DOHH2 (cell line): ENCODE results near the gene FAM229A.

ENCODE experiments used
- H3F3A ChIP-seq: fragments of 200-600 bp; sonication (generic), shearing (Covaris generic); 2 replicates; pipeline ENCODE4 v1.6.0; 2016; ENCODE audit warnings: antibody characterized with exemption, mild to moderate bottlenecking; ENCODE audit not compliant: control insufficient read depth, insufficient read depth
- H3K27ac ChIP-seq: fragments of 200-600 bp; sonication (generic); 2 replicates; pipeline ENCODE4 v1.5.1; 2014; ENCODE audit warnings: low read depth, mild to moderate bottlenecking, low read length, moderate library complexity
- H3K27me3 ChIP-seq: fragments of 200-600 bp; sonication (generic); 2 replicates; pipeline ENCODE4 v1.6.1; 2014; ENCODE audit warnings: mild to moderate bottlenecking, low read length, mixed read lengths; ENCODE audit not compliant: control insufficient read depth
- H3K36me3 ChIP-seq: fragments of 200-600 bp; sonication (generic); 2 replicates; pipeline ENCODE4 v1.6.1; 2014; ENCODE audit warnings: mild to moderate bottlenecking, low read length, moderate library complexity, mixed read lengths; ENCODE audit not compliant: control insufficient read depth
- H3K4me1 ChIP-seq: fragments of 200-600 bp; sonication (generic); 2 replicates; pipeline ENCODE4 v1.6.1; 2014; ENCODE audit warnings: mild to moderate bottlenecking, low read length, mixed read lengths; ENCODE audit not compliant: control insufficient read depth
- H3K4me2 ChIP-seq: fragments of 200-600 bp; sonication (generic); 2 replicates; pipeline ENCODE4 v1.6.0; 2014; ENCODE audit warnings: mild to moderate bottlenecking, low read length, moderate library complexity
- H3K4me3 ChIP-seq: fragments of 200-600 bp; sonication (generic); 2 replicates; pipeline ENCODE4 v1.5.1; 2014; ENCODE audit warnings: mild to moderate bottlenecking, low read length, mixed read lengths
- H3K79me2 ChIP-seq: fragments of 200-600 bp; sonication (generic); 2 replicates; pipeline ENCODE4 v1.6.1; 2014; ENCODE audit warnings: mild to moderate bottlenecking, low read length, mixed read lengths; ENCODE audit not compliant: control insufficient read depth
- H3K9me2 ChIP-seq: fragments of 200-600 bp; sonication (generic); replicated peaks from 2 replicates; pipeline ENCODE4 v1.6.1; 2014; ENCODE audit warnings: mild to moderate bottlenecking, low read length, mixed read lengths; ENCODE audit not compliant: control insufficient read depth
- H3K9me3 ChIP-seq: fragments of 200-600 bp; sonication (generic); 2 replicates; pipeline ENCODE4 v1.6.1; 2014; ENCODE audit warnings: antibody characterized with exemption, low read length, mixed read lengths; ENCODE audit not compliant: control insufficient read depth, insufficient read depth
- H4K20me1 ChIP-seq: fragments of 200-600 bp; sonication (generic); 2 replicates; pipeline ENCODE4 v1.6.0; 2014; ENCODE audit warnings: low read depth, mild to moderate bottlenecking, antibody characterized with exemption, low read length, moderate library complexity; ENCODE audit not compliant: control insufficient read depth, insufficient read depth
- CTCF ChIP-seq: fragments of 200-600 bp; sonication (generic); IDR thresholded peaks from one replicate; pipeline ENCODE4 v1.5.1; 2014; ENCODE audit warnings: antibody characterized with exemption, mild to moderate bottlenecking, low read depth, low read length; ENCODE audit not compliant: poor library complexity, severe bottlenecking
- EZH2phosphoT487 ChIP-seq: fragments of 200-600 bp; sonication (generic); IDR thresholded peaks from 2 replicates; pipeline ENCODE4 v1.6.1; 2017; ENCODE audit warnings: borderline replicate concordance, mild to moderate bottlenecking, antibody characterized with exemption, low read length, moderate library complexity, mixed read lengths

FAM229A gene

GRCh38 chr1:32367912-32368635, 5.8 kb upstream of the FAM229A start:
- Histone ChIP-seq H3K27ac (no peak overlapping the region), H3K9me2 (no peaks in the 10 kb centered on the region), H3K79me2 (no peaks in the 10 kb centered on the region), H3K27me3 (no peaks in the 10 kb centered on the region), H3F3A (peaks cover 7% of the 10 kb centered on the region), H3K4me3 (no peak overlapping the region), H3K4me1 (peaks cover 3% of the 10 kb centered on the region; the same call in 1 of the 2 replicates), H3K36me3 (peaks cover 38% of the 10 kb centered on the region), H3K4me2 (no peak overlapping the region), H3K9me3 (no peaks in the 10 kb centered on the region), H4K20me1 (no peaks in the 10 kb centered on the region)
- no peak for TF ChIP-seq CTCF
- no peak for TF ChIP-seq EZH2phosphoT487

GRCh38 chr1:32365445-32365844, 3.2 kb upstream of the FAM229A start:
- Histone ChIP-seq H3K9me2 (no peaks in the 10 kb centered on the region), H3K27me3 (no peaks in the 10 kb centered on the region), H3F3A (peaks cover 11% of the 10 kb centered on the region), H3K4me3 (no peak overlapping the region), H3K36me3 (peaks cover 26% of the 10 kb centered on the region), H3K9me3 (no peaks in the 10 kb centered on the region), H3K79me2 (no peaks in the 10 kb centered on the region), H4K20me1 (no peaks in the 10 kb centered on the region), H3K4me2 (no peak overlapping the region), H3K4me1 (peaks cover 13% of the 10 kb centered on the region), H3K27ac (no peak overlapping the region)
- TF ChIP-seq EZH2phosphoT487 (no peak), CTCF (no peak)

- Histone ChIP-seq H3K79me2 (no peaks in the 10 kb centered on the region), H3K9me2 (no peaks in the 10 kb centered on the region), H3K4me3 (no peak overlapping the region), H3K9me3 (no peaks in the 10 kb centered on the region), H3K27me3 (no peaks in the 10 kb centered on the region), H3K4me2 (no peak overlapping the region), H3F3A (peaks cover 11% of the 10 kb centered on the region), H4K20me1 (no peaks in the 10 kb centered on the region), H3K27ac (no peak overlapping the region), H3K36me3 (peaks cover 26% of the 10 kb centered on the region), H3K4me1 (peaks cover 19% of the 10 kb centered on the region)
- TF ChIP-seq CTCF (no peak), EZH2phosphoT487 (no peak)
Observed at GRCh38 chr1:32364836-32365235, 2.6 kb upstream of the FAM229A start.
